GM21515 (cell line): Measurements from ENCODE around the gene MCRS1.

Source experiments
- ATAC-seq: cut with Tn5 transposase; IDR thresholded peaks from one replicate; pipeline ENCODE4 v1.9.1; 2021; ENCODE audit not compliant: unreplicated experiment

Gene MCRS1

GRCh38 chr12:49556391-49557186, 11.4 kb downstream of the MCRS1 start:
- no peak for ATAC-seq

GRCh38 chr12:49555631-49556390, 12.1 kb downstream of the MCRS1 start:
- ATAC-seq: no peak

- no peak for ATAC-seq
These were observed 13.7 kb downstream of the MCRS1 start for GRCh38 chr12:49554266-49554665.

- ATAC-seq: no peak
These were observed 14.3 kb downstream of the MCRS1 start for GRCh38 chr12:49553512-49554088.

- no peak for ATAC-seq
These were observed 15.0 kb downstream of the MCRS1 start for GRCh38 chr12:49552899-49553298.

GRCh38 chr12:49552425-49552824, 15.5 kb downstream of the MCRS1 start:
- ATAC-seq: no peak

GRCh38 chr12:49552014-49552413, 15.9 kb downstream of the MCRS1 start:
- ATAC-seq: no peak

- ATAC-seq: no peak
These were observed 17.2 kb downstream of the MCRS1 start for GRCh38 chr12:49550693-49551252.

GRCh38 chr12:49549735-49550692, 17.9 kb downstream of the MCRS1 start:
- no peak for ATAC-seq

GRCh38 chr12:49548822-49549648, 18.9 kb downstream of the MCRS1 start:
- ATAC-seq: no peak

GRCh38 chr12:49548481-49548821, 19.5 kb downstream of the MCRS1 start:
- ATAC-seq: no peak

- no peak for ATAC-seq
These were observed 20.8 kb downstream of the MCRS1 start for GRCh38 chr12:49547090-49547690.

GRCh38 chr12:49546481-49546880, 21.5 kb downstream of the MCRS1 start:
- no peak for ATAC-seq

- no peak for ATAC-seq
These were observed 22.1 kb downstream of the MCRS1 start for GRCh38 chr12:49545815-49546214.

GRCh38 chr12:49543914-49544815, 23.8 kb downstream of the MCRS1 start:
- no peak for ATAC-seq

- no peak for ATAC-seq
These were observed 24.6 kb downstream of the MCRS1 start for GRCh38 chr12:49543221-49543913.

GRCh38 chr12:49542592-49543160, 25.3 kb downstream of the MCRS1 start:
- ATAC-seq: no peak
